PC-3 (cell line): ENCODE results near the gene PTGIR. TPM values are rescaled to one million over a fixed set of nuclear protein-coding genes. Genes with fewer than 3 reads are reported as not detected.

Experiments used
- ATAC-seq: fragments of 200-7000 bp; cut with Tn5 transposase; 2 replicates; pipeline ENCODE4 v1.9.1; 2020; ENCODE audit warnings: mild to moderate bottlenecking, moderate library complexity
- BruUV-seq: library from RNA; stranded (reverse); fragments of 400-500 nt; replicated peaks from 2 replicates; lab custom pipeline; 2021; lab: Mats Ljungman, UMichigan
- CTCF ChIA-PET: fragments of 300-600 bp; sonication (Branson Sonifier 250); formaldehyde crosslinking; loops from one replicate; lab custom pipeline; 2022; ENCODE audit warnings: antibody characterized with exemption; lab: Charles Lee
- POLR2A ChIA-PET: fragments of 300-600 bp; sonication (Branson Sonifier 250); formaldehyde crosslinking; loops from one replicate; lab custom pipeline; 2022; ENCODE audit warnings: antibody characterized with exemption; ENCODE audit not compliant: unreplicated experiment; lab: Charles Lee
- DNase-seq: peaks from one replicate; pipeline ENCODE4 v3.0.0-alpha.2; 2015
- H2AFZ ChIP-seq: fragments of 300-600 bp; sonication (generic); 2 replicates; pipeline ENCODE4 v1.6.0; 2016; ENCODE audit warnings: antibody characterized with exemption, low read length
- H3F3A ChIP-seq: fragments of 300-600 bp; sonication (generic); one replicate; pipeline ENCODE4 v1.6.0; 2017; ENCODE audit warnings: antibody characterized with exemption, low read length, control low read depth, mild to moderate bottlenecking; ENCODE audit not compliant: unreplicated experiment
- H3K27ac ChIP-seq: fragments of 300-600 bp; sonication (generic); 2 replicates; pipeline ENCODE4 v1.5.1; 2016; ENCODE audit warnings: mild to moderate bottlenecking, low read length
- H3K27me3 ChIP-seq: fragments of 300-600 bp; sonication (generic); 2 replicates; pipeline ENCODE4 v1.6.1; 2016; ENCODE audit warnings: low read length, mixed read lengths
- H3K36me3 ChIP-seq: fragments of 300-600 bp; sonication (generic); 2 replicates; pipeline ENCODE4 v1.6.1; 2016; ENCODE audit warnings: low read depth, mixed run types, low read length, mixed read lengths
- H3K4me1 ChIP-seq: fragments of 300-600 bp; sonication (generic); 2 replicates; pipeline ENCODE4 v1.5.1; 2016; ENCODE audit warnings: low read length; ENCODE audit not compliant: insufficient read depth
- H3K4me2 ChIP-seq: fragments of 300-600 bp; sonication (generic); 2 replicates; pipeline ENCODE4 v1.6.0; 2016; ENCODE audit warnings: low read length
- H3K4me3 ChIP-seq: fragments of 300-600 bp; sonication (generic); 2 replicates; pipeline ENCODE4 v1.5.1; 2016; ENCODE audit warnings: mild to moderate bottlenecking, low read length, mixed read lengths
- H3K79me2 ChIP-seq: fragments of 300-600 bp; sonication (generic); 2 replicates; pipeline ENCODE4 v1.6.1; 2017; ENCODE audit warnings: low read length, mixed read lengths
- H3K9ac ChIP-seq: fragments of 300-600 bp; sonication (generic); 2 replicates; pipeline ENCODE4 v1.6.0; 2016; ENCODE audit warnings: mild to moderate bottlenecking, low read length
- H3K9me2 ChIP-seq: fragments of 300-600 bp; sonication (generic); replicated peaks from 2 replicates; pipeline ENCODE4 v1.6.1; 2016; ENCODE audit warnings: mixed run types, low read length, mixed read lengths
- H3K9me3 ChIP-seq: fragments of 300-600 bp; sonication (generic); 2 replicates; pipeline ENCODE4 v1.6.1; 2016; ENCODE audit warnings: low read length, mixed read lengths
- H4K20me1 ChIP-seq: fragments of 300-600 bp; sonication (generic); 2 replicates; pipeline ENCODE4 v1.6.1; 2016; ENCODE audit warnings: low read length, mixed read lengths
- EZH2 ChIP-seq: fragments of 300-600 bp; sonication (generic); IDR thresholded peaks from one replicate; pipeline ENCODE4 v1.6.1; 2017; ENCODE audit warnings: antibody characterized with exemption, mild to moderate bottlenecking, low read length; ENCODE audit not compliant: unreplicated experiment
- EZH2phosphoT487 ChIP-seq: fragments of 300-600 bp; sonication (generic); IDR thresholded peaks from 2 replicates; pipeline ENCODE4 v1.6.1; 2018; ENCODE audit warnings: mild to moderate bottlenecking, antibody characterized with exemption, low read length, borderline replicate concordance
- intact Hi-C: fragments of 100-400 bp; cut with micrococcal nuclease; formaldehyde crosslinking; loops from 2 replicates; pipeline ENCODE4 v1.9.0; 2023
- total RNA-seq: library from RNA; depleted of rRNA; stranded (reverse); fragments of >200 nt; gene quantifications from 2 replicates; pipeline ENCODE4 v1.2.3, GENCODE V29; 2014
- TF ChIP-seq, protein P1 (sequence below): fragments of 300-600 bp; sonication (generic); conservative IDR thresholded peaks from 2 replicates; pipeline ENCODE4 v1.5.1; 2017; ENCODE audit warnings: antibody characterized with exemption, low read depth, mild to moderate bottlenecking, low read length

PTGIR gene
- total RNA-seq, 1 experiment from 2014 or later = not detected

DNA sequence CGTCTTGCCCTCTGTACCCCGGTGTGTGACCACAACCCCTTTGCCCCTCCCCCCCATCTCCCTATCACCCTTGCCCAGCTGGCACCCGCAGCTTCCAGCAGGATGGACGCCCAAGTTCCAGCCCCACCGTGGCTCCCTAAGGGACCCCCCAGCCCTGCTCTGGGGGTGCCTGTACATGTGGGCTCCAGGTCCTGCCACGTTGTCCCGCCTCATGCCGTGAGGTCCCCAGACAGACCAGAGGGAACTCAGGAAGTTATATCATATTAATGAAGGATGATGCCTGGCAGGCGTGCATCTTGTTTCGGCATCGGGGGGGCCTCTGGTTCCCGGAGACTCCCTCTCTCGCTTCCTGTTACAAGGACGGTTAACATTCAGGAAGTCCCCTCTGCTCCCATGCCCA is 1.6 kb upstream of the PTGIR start:
- CTCF ChIA-PET = no interaction called here
- ATAC-seq (no peak), DNase-seq (no peak)
- BruUV-seq = no TSS peak
- intact Hi-C loops = no loop called here
- POLR2A ChIA-PET = no interaction called here
- H3K9me2 ChIP-seq = no peaks in the 10 kb centered on the region
- H3K27me3 ChIP-seq = no peaks in the 10 kb centered on the region
- no peaks in the 10 kb centered on the region for H3K36me3 ChIP-seq
- no peaks in the 10 kb centered on the region for H4K20me1 ChIP-seq
- H3K27ac ChIP-seq = no peak overlapping the region
- TF ChIP-seq EZH2 (no peak), EZH2phosphoT487 (no peak)
- TF ChIP-seq, protein P1, sequence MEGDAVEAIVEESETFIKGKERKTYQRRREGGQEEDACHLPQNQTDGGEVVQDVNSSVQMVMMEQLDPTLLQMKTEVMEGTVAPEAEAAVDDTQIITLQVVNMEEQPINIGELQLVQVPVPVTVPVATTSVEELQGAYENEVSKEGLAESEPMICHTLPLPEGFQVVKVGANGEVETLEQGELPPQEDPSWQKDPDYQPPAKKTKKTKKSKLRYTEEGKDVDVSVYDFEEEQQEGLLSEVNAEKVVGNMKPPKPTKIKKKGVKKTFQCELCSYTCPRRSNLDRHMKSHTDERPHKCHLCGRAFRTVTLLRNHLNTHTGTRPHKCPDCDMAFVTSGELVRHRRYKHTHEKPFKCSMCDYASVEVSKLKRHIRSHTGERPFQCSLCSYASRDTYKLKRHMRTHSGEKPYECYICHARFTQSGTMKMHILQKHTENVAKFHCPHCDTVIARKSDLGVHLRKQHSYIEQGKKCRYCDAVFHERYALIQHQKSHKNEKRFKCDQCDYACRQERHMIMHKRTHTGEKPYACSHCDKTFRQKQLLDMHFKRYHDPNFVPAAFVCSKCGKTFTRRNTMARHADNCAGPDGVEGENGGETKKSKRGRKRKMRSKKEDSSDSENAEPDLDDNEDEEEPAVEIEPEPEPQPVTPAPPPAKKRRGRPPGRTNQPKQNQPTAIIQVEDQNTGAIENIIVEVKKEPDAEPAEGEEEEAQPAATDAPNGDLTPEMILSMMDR = no peak
- H3K9ac ChIP-seq = no peak overlapping the region
- H3K79me2 ChIP-seq = no peaks in the 10 kb centered on the region
- H3F3A ChIP-seq = no peaks in the 10 kb centered on the region
- no peaks in the 10 kb centered on the region for H3K9me3 ChIP-seq
- H3K4me3 ChIP-seq = no peak overlapping the region
- H3K4me1 ChIP-seq = no peaks in the 10 kb centered on the region
- H2AFZ ChIP-seq = no peak overlapping the region
- no peak overlapping the region for H3K4me2 ChIP-seq

DNA sequence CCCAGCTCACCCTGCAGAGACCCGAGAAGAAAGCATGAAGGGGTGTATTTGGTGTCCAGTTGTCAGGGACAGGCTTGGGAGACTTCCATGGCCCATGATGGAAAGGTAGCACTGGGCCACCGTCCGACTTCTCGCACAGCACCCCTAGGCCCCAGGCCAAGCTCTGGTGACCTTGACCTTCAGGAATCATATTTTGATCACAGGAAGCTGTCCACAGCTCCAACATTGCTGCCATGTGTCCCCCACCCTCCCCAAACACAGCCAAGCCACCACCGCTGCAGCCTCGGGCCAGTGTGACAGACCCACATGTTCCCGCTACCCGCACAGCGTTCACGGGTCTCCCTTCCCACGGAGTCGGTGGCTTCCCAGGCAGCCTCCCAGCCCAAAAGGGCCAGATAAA is 842 bp upstream of the PTGIR start:
- no peak for DNase-seq
- Histone ChIP-seq H3K9me3 (no peaks in the 10 kb centered on the region), H3K4me3 (no peak overlapping the region), H4K20me1 (no peaks in the 10 kb centered on the region), H3K9ac (no peak overlapping the region), H3K79me2 (no peaks in the 10 kb centered on the region), H3K9me2 (no peaks in the 10 kb centered on the region), H3K27me3 (no peaks in the 10 kb centered on the region), H3K4me1 (no peaks in the 10 kb centered on the region), H3K27ac (no peak overlapping the region), H3K36me3 (no peaks in the 10 kb centered on the region), H3F3A (no peaks in the 10 kb centered on the region), H3K4me2 (no peak overlapping the region), H2AFZ (no peak overlapping the region)
- ATAC-seq = no peak
- intact Hi-C loops = no loop called here
- BruUV-seq = no TSS peak
- POLR2A ChIA-PET = no interaction called here
- CTCF ChIA-PET = no interaction called here
- TF ChIP-seq EZH2 (no peak), EZH2phosphoT487 (no peak)
- TF ChIP-seq, protein P1 = no peak

DNA sequence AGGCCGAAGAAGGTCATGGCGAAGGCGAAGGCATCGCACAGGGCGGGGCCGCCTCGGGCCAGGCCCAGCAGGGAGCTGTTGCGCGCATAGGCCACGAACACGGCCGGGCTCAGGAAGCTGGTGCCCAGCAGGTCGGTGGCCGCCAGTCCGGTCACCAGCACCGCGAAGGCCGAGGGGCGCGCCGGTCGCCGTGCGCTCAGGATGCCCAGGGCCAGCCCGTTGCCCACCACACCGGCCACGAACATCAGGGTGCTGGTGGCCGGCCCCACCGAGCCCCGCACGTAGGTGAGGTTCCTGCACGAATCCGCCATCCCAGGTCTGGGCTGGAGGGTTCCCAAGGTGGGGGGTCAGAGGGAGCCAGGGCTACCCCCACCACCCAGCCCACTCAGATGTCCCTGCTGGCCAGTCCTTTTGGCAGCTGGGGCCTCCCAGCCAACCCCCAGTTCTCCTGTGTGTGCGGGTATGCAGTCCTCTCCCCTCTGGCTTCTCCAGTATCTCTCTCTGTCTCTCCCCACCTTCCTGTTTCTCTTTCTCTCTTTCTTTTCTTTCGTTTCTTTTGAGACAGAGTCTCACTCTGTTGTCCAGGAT is 880 bp downstream of the PTGIR start:
- H3F3A ChIP-seq = no peaks in the 10 kb centered on the region
- no peak overlapping the region for H3K9ac ChIP-seq
- H4K20me1 ChIP-seq = no peaks in the 10 kb centered on the region
- no peak overlapping the region for H3K4me2 ChIP-seq
- ChIA-PET CTCF (no interaction called here), POLR2A (no interaction called here)
- no peaks in the 10 kb centered on the region for H3K27me3 ChIP-seq
- no peak overlapping the region for H3K27ac ChIP-seq
- H3K9me3 ChIP-seq = no peaks in the 10 kb centered on the region
- TF ChIP-seq EZH2 (no peak), EZH2phosphoT487 (no peak)
- TF ChIP-seq, protein P1 = no peak
- DNase-seq (no peak), ATAC-seq (no peak)
- no peak overlapping the region for H3K4me3 ChIP-seq
- no peaks in the 10 kb centered on the region for H3K79me2 ChIP-seq
- H3K4me1 ChIP-seq = no peaks in the 10 kb centered on the region
- BruUV-seq = no TSS peak
- no peaks in the 10 kb centered on the region for H3K9me2 ChIP-seq
- no peak overlapping the region for H2AFZ ChIP-seq
- intact Hi-C loops = no loop called here
- H3K36me3 ChIP-seq = no peaks in the 10 kb centered on the region
